ENCODE results near the gene NTM. TPM values are rescaled to one million over a fixed set of nuclear protein-coding genes. Genes with fewer than 3 reads are reported as not detected.

NTM gene
- total and polyA plus RNA-seq, 2 donors (not counting 3 experiments of a cell fraction or from before 2014, with no cell fraction given) = 1.00 to 1.1 TPM

DNA sequence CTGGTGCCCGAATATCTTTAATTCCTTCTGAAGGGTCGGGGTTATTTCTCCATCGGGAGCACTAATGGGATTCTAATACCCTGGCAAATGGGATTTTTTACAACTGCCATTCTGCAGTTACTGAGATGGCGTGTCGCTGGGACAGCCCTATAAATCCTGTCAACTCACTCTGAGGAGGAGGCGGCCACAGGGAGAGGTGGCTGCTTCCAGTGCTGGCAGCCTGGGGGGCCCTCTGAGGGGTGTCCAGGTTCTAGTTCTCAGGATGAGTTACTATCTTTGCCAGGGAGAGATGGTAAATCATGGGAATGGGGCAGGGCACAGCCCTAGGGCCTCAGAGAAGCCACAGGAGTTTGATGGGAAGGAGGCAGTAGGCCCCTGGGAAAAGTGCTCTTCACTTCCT is 135.9 kb downstream of the NTM start:
- ChIA-PET CTCF (no interaction called here), POLR2A (no interaction called here)
- no peaks in the 10 kb centered on the region for H3K79me2 ChIP-seq (ENCODE audit: control insufficient read depth, insufficient read depth, low read length)
- no peaks in the 10 kb centered on the region for H3K9me3 ChIP-seq (replicated peaks; ENCODE audit: control insufficient read depth, insufficient read depth, low read length)
- no peaks in the 10 kb centered on the region for H3K36me3 ChIP-seq (ENCODE audit: control insufficient read depth in 2 of 2, extremely low read depth in 1 of 2, insufficient read depth in 2 of 2, low read length in 2 of 2)
- dilution Hi-C loops (cut with MboI; ENCODE audit: extremely low pct_ligation_motif_present, low sequenced_read_pairs) = no loop called here
- TF ChIP-seq JUN (IDR thresholded peaks at IDR 0.05; ENCODE audit: borderline replicate concordance, insufficient read depth, insufficient read length, low read depth) = no peak
- H2AFZ ChIP-seq (ENCODE audit: low read depth, low read length) = no peak overlapping the region
- no peak overlapping the region for H3K27ac ChIP-seq (ENCODE audit: insufficient read depth, low read depth, low read length)
- intact Hi-C loops (cut with micrococcal nuclease) = no loop called here
- no peak for DNase-seq (ENCODE audit: low read depth, low spot score)
- no peak overlapping the region for H3K4me2 ChIP-seq (ENCODE audit: insufficient read depth, low read length)
- no peaks in the 10 kb centered on the region for H3K4me1 ChIP-seq (ENCODE audit: control insufficient read depth, extremely low read depth, insufficient read depth, low read length)
- no peaks in the 10 kb centered on the region for H3K27me3 ChIP-seq (ENCODE audit: control insufficient read depth in 2 of 2, insufficient read depth in 2 of 2, low read length in 2 of 2)
- H4K20me1 ChIP-seq (replicated peaks; ENCODE audit: control insufficient read depth, extremely low read depth, insufficient read depth, low read length) = no peaks in the 10 kb centered on the region
- no peak overlapping the region for H3K4me3 ChIP-seq (replicated peaks in 1 of 3; ENCODE audit: insufficient read depth in 1 of 3, low read depth in 1 of 3, low read length in 3 of 3)
- no peak overlapping the region for H3K9ac ChIP-seq (replicated peaks; ENCODE audit: extremely low read depth, insufficient read depth, low read length)
- no TSS peak for BruUV-seq (replicated peaks)
- FAIRE-seq = no peak
- H3K9me1 ChIP-seq (replicated peaks; ENCODE audit: control insufficient read depth, extremely low read depth, insufficient read depth, low read length) = no peaks in the 10 kb centered on the region

DNA sequence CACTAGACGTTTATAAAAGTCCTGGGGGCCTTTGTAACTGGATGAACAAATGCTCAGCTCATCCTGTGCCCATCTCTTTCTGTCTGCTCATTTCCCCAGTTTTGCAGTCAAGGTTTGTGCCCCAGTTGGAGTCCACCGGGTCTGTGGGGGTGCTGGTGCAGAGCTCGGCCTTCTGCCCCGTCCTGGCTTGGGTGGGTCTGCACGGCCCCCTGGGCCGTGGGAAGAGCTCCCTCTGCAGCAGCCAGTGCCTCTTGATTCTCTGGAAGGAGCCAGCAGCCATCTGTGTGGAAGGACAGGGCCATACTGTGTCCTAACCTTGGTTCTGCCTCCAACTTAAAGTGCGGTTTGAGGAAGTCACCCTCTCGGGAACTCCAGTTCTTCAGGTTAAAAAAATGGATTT is 140.2 kb downstream of the NTM start:
- H3K4me2 ChIP-seq (ENCODE audit: insufficient read depth, low read length) = no peak overlapping the region
- DNase-seq (ENCODE audit: low read depth, low spot score) = no peak
- no peaks in the 10 kb centered on the region for H3K36me3 ChIP-seq (ENCODE audit: control insufficient read depth in 2 of 2, extremely low read depth in 1 of 2, insufficient read depth in 2 of 2, low read length in 2 of 2)
- no peak overlapping the region for H3K27ac ChIP-seq (ENCODE audit: insufficient read depth, low read depth, low read length)
- FAIRE-seq = no peak
- no peaks in the 10 kb centered on the region for H3K4me1 ChIP-seq (ENCODE audit: control insufficient read depth, extremely low read depth, insufficient read depth, low read length)
- no peak overlapping the region for H3K4me3 ChIP-seq (replicated peaks in 1 of 3; ENCODE audit: insufficient read depth in 1 of 3, low read depth in 1 of 3, low read length in 3 of 3)
- H3K9me1 ChIP-seq (replicated peaks; ENCODE audit: control insufficient read depth, extremely low read depth, insufficient read depth, low read length) = no peaks in the 10 kb centered on the region
- ChIA-PET POLR2A (no interaction called here), CTCF (no interaction called here)
- H3K79me2 ChIP-seq (ENCODE audit: control insufficient read depth, insufficient read depth, low read length) = no peaks in the 10 kb centered on the region
- no peaks in the 10 kb centered on the region for H3K9me3 ChIP-seq (replicated peaks; ENCODE audit: control insufficient read depth, insufficient read depth, low read length)
- no TSS peak for BruUV-seq (replicated peaks)
- no peaks in the 10 kb centered on the region for H4K20me1 ChIP-seq (replicated peaks; ENCODE audit: control insufficient read depth, extremely low read depth, insufficient read depth, low read length)
- no peak overlapping the region for H3K9ac ChIP-seq (replicated peaks; ENCODE audit: extremely low read depth, insufficient read depth, low read length)
- H3K27me3 ChIP-seq (ENCODE audit: control insufficient read depth in 2 of 2, insufficient read depth in 2 of 2, low read length in 2 of 2) = no peaks in the 10 kb centered on the region
- TF ChIP-seq JUN (IDR thresholded peaks at IDR 0.05; ENCODE audit: borderline replicate concordance, insufficient read depth, insufficient read length, low read depth) = no peak
- no peak for TF ChIP-seq GATA2 (IDR thresholded peaks at IDR 0.05; ENCODE audit: insufficient read depth, insufficient read length, low read depth, low read length)
- no peak for TF ChIP-seq POLR2A (IDR thresholded peaks at IDR 0.05; ENCODE audit: low read depth, low read length)
- TF ChIP-seq FOS (IDR thresholded peaks at IDR 0.05; ENCODE audit: borderline replicate concordance, insufficient read depth, low read length) = no peak
- no peak for TF ChIP-seq EZH2 (IDR thresholded peaks at IDR 0.05; ENCODE audit: borderline replicate concordance, low read depth, low read length, severe bottlenecking)
- no peak for TF ChIP-seq MYC (IDR thresholded peaks at IDR 0.05; ENCODE audit: low read depth, low read length)
- TF ChIP-seq, protein P1, sequence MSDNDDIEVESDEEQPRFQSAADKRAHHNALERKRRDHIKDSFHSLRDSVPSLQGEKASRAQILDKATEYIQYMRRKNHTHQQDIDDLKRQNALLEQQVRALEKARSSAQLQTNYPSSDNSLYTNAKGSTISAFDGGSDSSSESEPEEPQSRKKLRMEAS (IDR thresholded peaks at IDR 0.05; ENCODE audit: insufficient read depth, insufficient read length) = no peak
- TF ChIP-seq POLR2AphosphoS5 (IDR thresholded peaks at IDR 0.05; ENCODE audit: insufficient read depth, low read depth, low read length) = no peak
- TF ChIP-seq, protein P2, sequence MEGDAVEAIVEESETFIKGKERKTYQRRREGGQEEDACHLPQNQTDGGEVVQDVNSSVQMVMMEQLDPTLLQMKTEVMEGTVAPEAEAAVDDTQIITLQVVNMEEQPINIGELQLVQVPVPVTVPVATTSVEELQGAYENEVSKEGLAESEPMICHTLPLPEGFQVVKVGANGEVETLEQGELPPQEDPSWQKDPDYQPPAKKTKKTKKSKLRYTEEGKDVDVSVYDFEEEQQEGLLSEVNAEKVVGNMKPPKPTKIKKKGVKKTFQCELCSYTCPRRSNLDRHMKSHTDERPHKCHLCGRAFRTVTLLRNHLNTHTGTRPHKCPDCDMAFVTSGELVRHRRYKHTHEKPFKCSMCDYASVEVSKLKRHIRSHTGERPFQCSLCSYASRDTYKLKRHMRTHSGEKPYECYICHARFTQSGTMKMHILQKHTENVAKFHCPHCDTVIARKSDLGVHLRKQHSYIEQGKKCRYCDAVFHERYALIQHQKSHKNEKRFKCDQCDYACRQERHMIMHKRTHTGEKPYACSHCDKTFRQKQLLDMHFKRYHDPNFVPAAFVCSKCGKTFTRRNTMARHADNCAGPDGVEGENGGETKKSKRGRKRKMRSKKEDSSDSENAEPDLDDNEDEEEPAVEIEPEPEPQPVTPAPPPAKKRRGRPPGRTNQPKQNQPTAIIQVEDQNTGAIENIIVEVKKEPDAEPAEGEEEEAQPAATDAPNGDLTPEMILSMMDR (IDR thresholded peaks at IDR 0.05; ENCODE audit: extremely low read depth in 1 of 2, insufficient read depth in 1 of 2, low read depth in 1 of 2, low read length in 2 of 2) = no peak
- dilution Hi-C loops (cut with MboI; ENCODE audit: extremely low pct_ligation_motif_present, low sequenced_read_pairs) (no loop called here), intact Hi-C loops (cut with micrococcal nuclease) (loop anchor here (10.0 kb wide), 1 partner anchor 446 kb away; no protein-coding TSS in a partner anchor)
- H2AFZ ChIP-seq (ENCODE audit: low read depth, low read length) = no peak overlapping the region

All from endothelial cell of umbilical vein (primary cell).